Neural progenitor cell (in vitro differentiated cells): ENCODE data around the gene CGREF1.

Experiments used
- EZH2 ChIP-seq: fragments of 200-600 bp; sonication (generic); IDR thresholded peaks from 2 replicates; pipeline ENCODE4 v1.6.1; 2017; ENCODE audit warnings: antibody characterized with exemption, mild to moderate bottlenecking, moderate library complexity
- TF ChIP-seq, protein P1 (sequence below): fragments of 200-600 bp; sonication (generic); IDR thresholded peaks from 2 replicates; pipeline ENCODE4 v1.5.1; 2017; ENCODE audit warnings: antibody characterized with exemption, mild to moderate bottlenecking

GRCh38 chr2:27100036-27100435, 18.9 kb downstream of the CGREF1 start:
- TF ChIP-seq, protein P1, sequence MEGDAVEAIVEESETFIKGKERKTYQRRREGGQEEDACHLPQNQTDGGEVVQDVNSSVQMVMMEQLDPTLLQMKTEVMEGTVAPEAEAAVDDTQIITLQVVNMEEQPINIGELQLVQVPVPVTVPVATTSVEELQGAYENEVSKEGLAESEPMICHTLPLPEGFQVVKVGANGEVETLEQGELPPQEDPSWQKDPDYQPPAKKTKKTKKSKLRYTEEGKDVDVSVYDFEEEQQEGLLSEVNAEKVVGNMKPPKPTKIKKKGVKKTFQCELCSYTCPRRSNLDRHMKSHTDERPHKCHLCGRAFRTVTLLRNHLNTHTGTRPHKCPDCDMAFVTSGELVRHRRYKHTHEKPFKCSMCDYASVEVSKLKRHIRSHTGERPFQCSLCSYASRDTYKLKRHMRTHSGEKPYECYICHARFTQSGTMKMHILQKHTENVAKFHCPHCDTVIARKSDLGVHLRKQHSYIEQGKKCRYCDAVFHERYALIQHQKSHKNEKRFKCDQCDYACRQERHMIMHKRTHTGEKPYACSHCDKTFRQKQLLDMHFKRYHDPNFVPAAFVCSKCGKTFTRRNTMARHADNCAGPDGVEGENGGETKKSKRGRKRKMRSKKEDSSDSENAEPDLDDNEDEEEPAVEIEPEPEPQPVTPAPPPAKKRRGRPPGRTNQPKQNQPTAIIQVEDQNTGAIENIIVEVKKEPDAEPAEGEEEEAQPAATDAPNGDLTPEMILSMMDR = no peak
- no peak for TF ChIP-seq EZH2
